SK-N-MC (cell line): ENCODE data around the gene MMEL1.

Experiments used
- DNase-seq: peaks from one replicate; pipeline ENCODE4 v3.0.0-alpha.2; 2011; ENCODE audit warnings: low read depth, low spot score
- H3K27ac ChIP-seq: fragments of 200-600 bp; sonication (generic); 2 replicates; pipeline ENCODE4 v1.5.1; 2016; ENCODE audit warnings: mixed run types
- H3K36me3 ChIP-seq: fragments of 200-600 bp; sonication (generic); 2 replicates; pipeline ENCODE4 v1.6.1; 2017; ENCODE audit warnings: antibody characterized with exemption, low read length, mixed read lengths; ENCODE audit not compliant: insufficient read depth
- H3K4me3 ChIP-seq: fragments of 200-600 bp; sonication (generic); 2 replicates; pipeline ENCODE4 v1.5.1; 2016
- H3K9ac ChIP-seq: fragments of 200-600 bp; sonication (generic); 2 replicates; pipeline ENCODE4 v1.8.0; 2017; ENCODE audit warnings: mixed run types, mixed read lengths; ENCODE audit not compliant: insufficient read length
- H3K9me3 ChIP-seq: fragments of 200-600 bp; sonication (generic); 2 replicates; pipeline ENCODE4 v1.6.1; 2017; ENCODE audit warnings: low read depth, mild to moderate bottlenecking, antibody characterized with exemption, low read length, moderate library complexity, mixed read lengths
- EZH2 ChIP-seq: fragments of 200-600 bp; sonication (generic); IDR thresholded peaks from one replicate; pipeline ENCODE4 v1.6.1; 2017; ENCODE audit warnings: antibody characterized with exemption
- FOXP2 ChIP-seq: optimal IDR thresholded peaks from 2 replicates; pipeline ENCODE3; 2011; ENCODE audit warnings: mild to moderate bottlenecking, moderate library complexity; ENCODE audit not compliant: insufficient read depth; ENCODE audit errors: extremely low read length, control extremely low read depth
- POLR2AphosphoS5 ChIP-seq: IDR thresholded peaks from 2 replicates; pipeline ENCODE4 v1.6.1; 2012; ENCODE audit warnings: mild to moderate bottlenecking, low read depth, low read length, borderline replicate concordance

The MMEL1 gene

DNA sequence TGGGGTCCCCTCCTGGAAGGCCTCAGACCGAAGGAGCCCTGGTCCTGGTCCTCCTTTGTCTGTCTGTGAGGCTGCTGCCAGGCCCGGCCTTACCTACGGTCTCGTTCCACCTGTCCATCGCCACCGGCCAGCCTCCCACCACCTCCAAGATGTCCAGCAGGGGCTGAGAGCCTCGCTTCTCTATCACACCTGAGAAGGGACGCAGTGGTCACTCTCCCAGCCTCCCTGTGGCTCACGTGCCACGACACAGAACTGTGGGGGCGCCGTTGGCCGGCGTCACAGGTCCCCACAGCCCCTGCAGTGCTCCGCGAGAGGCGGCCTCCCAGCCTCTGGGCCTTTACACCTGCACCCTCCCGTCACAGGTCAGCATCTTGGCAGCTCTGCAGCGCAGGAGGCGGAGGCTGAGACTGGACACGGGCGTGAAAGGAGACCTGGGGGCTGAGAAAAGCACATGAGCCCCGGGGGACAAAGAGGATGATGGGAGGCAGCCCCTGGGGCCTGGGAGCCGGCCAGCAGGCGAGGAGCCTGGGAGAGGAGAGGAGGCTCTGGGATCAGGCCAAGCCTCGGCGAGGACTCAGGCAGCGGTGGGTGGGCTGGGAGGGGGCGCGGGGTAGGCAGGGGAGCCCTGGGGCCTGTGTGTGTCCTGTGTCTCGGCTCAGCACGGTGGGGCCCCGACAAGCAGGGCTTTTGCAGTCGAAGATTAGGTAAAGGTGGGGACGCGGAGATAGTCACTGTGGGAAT lies 25.8 kb downstream of the MMEL1 start:
- TF ChIP-seq FOXP2 (no peak), EZH2 (no peak), POLR2AphosphoS5 (no peak)
- Histone ChIP-seq H3K27ac (no peak overlapping the region), H3K9me3 (no peaks in the 10 kb centered on the region), H3K9ac (no peak overlapping the region), H3K4me3 (no peak overlapping the region), H3K36me3 (no peaks in the 10 kb centered on the region)
- no peak for DNase-seq

DNA sequence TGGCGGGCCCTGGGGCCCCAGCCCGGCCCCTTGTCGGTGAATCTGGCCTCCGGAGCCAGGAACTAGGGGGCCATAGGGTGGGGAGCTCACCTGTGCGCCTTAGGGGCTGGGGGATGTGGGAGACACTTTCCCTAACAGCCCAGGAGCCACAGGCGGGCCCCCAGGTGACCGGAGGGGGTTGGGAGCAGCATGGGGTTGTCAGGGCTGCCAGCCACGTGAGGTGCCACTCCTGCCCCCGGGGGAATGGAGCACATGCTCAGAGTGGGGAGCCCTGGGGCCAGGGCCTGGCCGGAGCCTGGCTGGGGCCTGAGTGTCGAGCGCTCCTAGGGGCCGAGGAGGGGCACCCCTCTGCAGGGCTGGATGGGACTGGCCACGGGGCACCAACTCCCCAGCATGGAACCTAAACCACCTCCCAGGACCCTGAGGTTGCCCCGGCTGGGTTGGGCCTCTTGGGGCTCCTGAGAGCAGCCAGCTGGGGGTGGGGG lies 26.4 kb downstream of the MMEL1 start:
- DNase-seq, result no peak
- no peak overlapping the region for H3K9ac ChIP-seq

DNA sequence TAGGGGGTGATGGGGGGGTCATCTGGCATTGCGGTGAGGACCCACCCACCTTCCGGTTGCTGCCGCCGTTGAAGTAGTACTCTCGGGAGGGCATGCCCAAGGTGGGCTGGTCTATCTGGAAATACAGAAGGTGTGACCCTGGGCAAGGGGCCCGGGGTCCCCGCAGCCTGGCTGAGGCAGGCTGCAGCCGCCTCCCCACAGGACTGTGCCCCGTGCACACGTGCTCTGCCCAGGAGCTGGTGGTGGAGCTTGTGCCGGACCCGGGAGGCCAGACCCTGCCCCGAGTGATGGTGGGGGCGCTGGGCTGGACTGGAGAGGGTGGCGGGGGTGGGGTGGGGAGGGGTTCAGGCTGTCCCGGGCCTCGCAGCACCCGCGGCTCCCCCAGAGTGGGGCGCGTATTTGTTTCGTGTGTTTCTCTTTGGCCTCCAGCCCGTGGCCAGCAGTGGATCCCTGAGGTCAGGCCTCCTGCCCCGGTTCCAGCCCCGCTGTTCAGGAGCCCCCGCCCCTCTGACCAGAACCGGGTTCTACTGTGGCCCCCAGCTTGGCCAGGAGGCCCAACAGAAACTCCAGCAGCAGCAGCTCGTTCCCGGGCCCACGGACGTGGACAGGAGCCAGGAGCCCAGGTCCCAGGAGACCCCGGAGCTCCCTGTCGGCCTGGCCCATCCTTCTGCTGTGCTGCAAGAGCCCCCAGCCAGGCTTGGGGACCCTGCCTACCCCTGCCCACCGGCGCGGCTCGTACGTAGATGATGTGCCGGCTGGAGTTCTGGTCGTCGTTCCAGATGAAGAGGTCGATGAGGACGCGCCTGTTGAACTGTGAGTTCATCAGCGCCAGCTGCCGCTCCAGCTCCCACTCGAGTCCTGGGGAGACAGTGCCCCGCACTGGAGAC lies 27.1 kb downstream of the MMEL1 start:
- no peak for TF ChIP-seq FOXP2
- no peak for TF ChIP-seq EZH2
- no peak for TF ChIP-seq POLR2AphosphoS5

More for the DNA sequence above, 26.4 kb downstream of the MMEL1 start:
- Histone ChIP-seq H3K27ac (no peak overlapping the region), H3K9me3 (no peaks in the 10 kb centered on the region), H3K4me3 (no peak overlapping the region), H3K36me3 (no peaks in the 10 kb centered on the region)
- TF ChIP-seq FOXP2 (no peak), POLR2AphosphoS5 (no peak)

DNA sequence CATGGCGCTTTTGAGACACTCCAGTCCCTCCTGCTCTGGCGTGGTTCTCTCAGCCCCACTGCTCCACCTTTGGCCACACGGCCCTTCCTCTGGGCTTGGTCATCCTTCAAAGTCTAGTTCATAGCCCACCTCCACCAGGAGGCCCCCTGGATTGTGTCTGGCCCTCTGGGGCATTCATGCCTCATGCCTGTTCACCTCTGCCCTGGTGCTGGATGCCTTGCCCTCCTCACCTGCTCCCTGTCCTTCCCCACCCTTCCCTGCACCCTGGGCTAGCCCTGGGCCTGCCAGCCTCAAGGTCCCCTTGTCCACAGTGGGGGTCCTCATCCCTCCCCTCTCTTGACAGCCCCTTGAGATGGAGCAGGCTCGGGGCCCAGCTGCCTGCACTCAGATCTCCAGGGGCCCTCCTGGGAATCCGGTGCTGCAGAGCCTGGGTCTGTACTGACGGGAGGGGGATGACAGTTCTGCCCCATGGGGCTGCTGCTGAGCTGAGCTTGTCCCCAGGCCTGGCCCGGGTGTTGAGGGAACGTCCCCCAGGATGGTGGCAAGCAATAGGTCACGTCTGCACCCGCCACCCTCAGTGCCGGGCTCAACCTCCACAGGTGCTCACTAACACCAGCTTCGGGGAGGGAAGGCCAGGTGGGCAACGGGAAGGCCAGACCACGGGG lies 27.8 kb downstream of the MMEL1 start:
- no peaks in the 10 kb centered on the region for H3K36me3 ChIP-seq
- H3K9ac ChIP-seq, result no peak overlapping the region
- no peak for TF ChIP-seq FOXP2
- TF ChIP-seq EZH2, result no peak
- TF ChIP-seq POLR2AphosphoS5, result no peak
- no peak overlapping the region for H3K27ac ChIP-seq
- H3K9me3 ChIP-seq, result no peaks in the 10 kb centered on the region
- no peak for DNase-seq
- no peak overlapping the region for H3K4me3 ChIP-seq

More for the DNA sequence above, 27.1 kb downstream of the MMEL1 start:
- H3K4me3 ChIP-seq, result no peak overlapping the region
- H3K9ac ChIP-seq, result no peak overlapping the region
- DNase-seq, result no peak
- H3K27ac ChIP-seq, result no peak overlapping the region
- no peaks in the 10 kb centered on the region for H3K9me3 ChIP-seq
- H3K36me3 ChIP-seq, result no peaks in the 10 kb centered on the region

DNA sequence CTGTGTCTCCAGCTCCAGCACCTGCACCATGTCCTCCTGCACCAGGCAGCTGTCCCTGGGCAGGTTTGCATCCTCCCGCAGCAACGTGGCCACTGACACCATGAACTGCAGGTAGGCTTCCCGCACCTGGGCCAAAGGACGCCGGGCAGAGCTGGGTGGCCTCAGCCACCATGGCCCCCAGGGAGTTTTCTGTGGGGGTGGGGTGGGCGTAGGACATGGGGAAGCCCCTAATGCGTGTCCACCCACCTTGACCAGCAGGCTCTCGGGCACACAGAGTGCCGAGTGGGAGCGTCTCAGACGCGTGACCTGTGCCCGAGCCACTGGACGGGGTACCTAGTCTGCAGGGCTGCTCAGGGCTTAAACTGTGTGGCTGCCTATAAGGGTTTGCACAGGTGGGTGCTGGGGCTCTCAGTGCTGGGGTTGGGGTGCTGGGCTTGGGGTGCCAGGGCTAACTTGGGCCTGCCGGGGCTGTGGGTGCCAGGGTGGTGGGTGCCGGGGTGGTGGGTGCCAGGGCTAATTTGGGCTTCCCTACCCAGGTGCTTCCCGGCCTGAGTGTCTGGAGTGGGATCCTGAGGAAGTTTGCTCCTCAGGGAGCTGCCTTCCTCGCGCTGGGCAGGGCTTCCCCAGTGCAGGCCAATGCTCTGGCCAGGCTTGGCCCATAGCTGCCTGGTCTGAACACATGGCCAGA lies 28.5 kb downstream of the MMEL1 start:
- H3K27ac ChIP-seq, result no peak overlapping the region
- TF ChIP-seq FOXP2 (no peak), POLR2AphosphoS5 (no peak), EZH2 (no peak)
- DNase-seq, result no peak

DNA sequence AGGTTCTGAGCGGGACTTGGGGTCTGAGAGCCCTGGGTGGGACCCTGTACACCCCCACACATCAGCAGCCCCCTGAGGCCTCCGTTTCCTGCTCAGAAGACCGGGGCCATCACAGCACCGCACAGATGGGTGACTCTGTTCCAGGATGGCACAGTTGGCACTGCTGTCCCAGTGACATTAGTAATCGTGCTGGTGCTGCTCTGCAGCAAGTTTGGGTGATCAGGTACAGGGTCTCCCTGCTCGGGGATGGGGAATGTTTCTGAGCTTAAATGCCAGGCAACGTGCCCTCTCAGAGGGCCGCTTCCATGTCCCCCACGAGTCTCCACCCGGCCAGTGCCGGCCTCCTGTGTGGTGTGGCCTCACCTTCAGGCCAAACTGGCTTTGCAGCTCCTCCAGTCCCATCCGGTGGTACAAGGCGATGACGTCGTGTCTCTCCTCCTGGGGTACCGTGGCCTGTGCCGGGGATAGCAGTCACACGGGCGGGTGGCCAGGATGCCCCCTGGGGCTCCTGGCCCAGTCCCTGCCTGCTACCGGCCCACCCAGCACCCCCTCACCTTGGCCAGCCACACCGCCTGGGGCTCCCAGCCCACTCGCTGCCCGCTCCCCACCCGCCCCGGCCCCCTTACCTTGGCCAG lies 29.2 kb downstream of the MMEL1 start:
- H3K27ac ChIP-seq, result no peak overlapping the region
- no peak overlapping the region for H3K9ac ChIP-seq
- no peak for DNase-seq
- no peak overlapping the region for H3K4me3 ChIP-seq
- H3K36me3 ChIP-seq, result no peaks in the 10 kb centered on the region
- 0 out of 2 replicates have a peak, but pooled peaks cover 2% of the 10 kb centered on the region for H3K9me3 ChIP-seq
- TF ChIP-seq POLR2AphosphoS5, result no peak
- no peak for TF ChIP-seq EZH2
- no peak for TF ChIP-seq FOXP2

More for the DNA sequence above, 28.5 kb downstream of the MMEL1 start:
- H3K9me3 ChIP-seq, result no peaks in the 10 kb centered on the region
- H3K4me3 ChIP-seq, result no peak overlapping the region
- H3K9ac ChIP-seq, result no peak overlapping the region
- no peaks in the 10 kb centered on the region for H3K36me3 ChIP-seq

DNA sequence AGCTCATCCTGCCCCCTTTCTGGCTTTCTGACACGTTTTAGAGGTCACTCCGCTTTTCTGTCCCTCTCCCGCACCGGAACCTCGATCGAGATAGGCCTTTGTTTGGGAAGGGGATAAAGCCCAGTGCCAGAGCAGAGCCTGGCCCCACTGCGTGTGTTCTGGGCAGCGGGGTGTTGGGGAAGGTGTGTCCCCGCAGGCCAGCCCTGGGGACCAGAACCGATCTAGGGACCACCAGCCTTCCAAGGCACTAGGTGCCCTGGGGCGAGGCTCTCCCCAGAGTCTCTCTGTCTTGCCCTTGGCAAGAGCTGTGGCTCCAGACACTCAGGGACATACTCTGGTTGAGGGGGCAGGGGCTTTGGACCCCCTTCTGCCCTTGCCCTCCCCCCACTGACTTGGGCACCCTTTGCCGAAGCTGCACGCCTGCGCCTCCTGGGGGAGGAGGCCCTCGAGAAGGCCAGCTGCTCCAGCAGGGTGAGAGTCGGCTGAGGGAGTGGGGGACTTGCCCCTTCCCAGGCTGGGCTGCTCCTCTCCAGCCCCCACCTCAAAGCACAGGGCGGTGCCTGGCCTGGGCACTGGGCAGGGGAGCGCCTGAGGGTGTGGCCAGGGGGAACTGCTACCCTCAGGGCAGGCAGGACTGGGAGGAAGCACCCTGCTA lies 29.8 kb downstream of the MMEL1 start:
- Histone ChIP-seq H3K9me3 (0 out of 2 replicates have a peak, but pooled peaks cover 4% of the 10 kb centered on the region), H3K36me3 (no peaks in the 10 kb centered on the region), H3K4me3 (no peak overlapping the region), H3K9ac (no peak overlapping the region), H3K27ac (no peak overlapping the region)
- TF ChIP-seq FOXP2 (no peak), POLR2AphosphoS5 (no peak), EZH2 (no peak)
- no peak for DNase-seq
